A549 (cell line): ENCODE results near the gene TAPBPL.

Experiments used
- POLR2A ChIP-seq: IDR thresholded peaks from 2 replicates; pipeline ENCODE4 v1.6.1; 2012; ENCODE audit warnings: mild to moderate bottlenecking, low read length
- RAD21 ChIP-seq, 2 experiments: fragments of >200 bp in 1 of 2; sonication (Bioruptor Twin) in 1 of 2; formaldehyde crosslinking in 1 of 2; IDR thresholded peaks in 1 of 2; conservative IDR thresholded peaks in 1 of 2; 2 replicates in 1 of 2; 3 replicates in 1 of 2; pipeline ENCODE4 v1.6.1; 2012 to 2018; ENCODE audit warnings: inconsistent platforms in 1 of 2

GRCh38 chr12:6466184-6466573, 14.3 kb downstream of the TAPBPL start:
- TF ChIP-seq RAD21 (conservative IDR thresholded peaks at IDR 0.05 in 1 of 2, IDR thresholded peaks at IDR 0.05 in 1 of 2): no peak
- TF ChIP-seq POLR2A: no peak
